Fibroblast of lung (primary cell): ENCODE results near the gene PHLDA1. TPM values are rescaled to one million over a fixed set of nuclear protein-coding genes. Genes with fewer than 3 reads are reported as not detected.

Source experiments
- DNase-seq, 2 donors: peaks; one replicate each; pipeline versions ENCODE4 v3.0.0 to v3.0.0-alpha.2; 2010; ENCODE audit warnings: low read depth in 2 of 2
- H2AFZ ChIP-seq: 2 replicates; pipeline ENCODE4 v1.5.1; 2012; ENCODE audit warnings: low read length, control low read depth, inconsistent platforms
- H3K27ac ChIP-seq: 2 replicates; pipeline ENCODE4 v1.5.1; 2011; ENCODE audit warnings: low read length, control low read depth; ENCODE audit not compliant: insufficient read depth
- H3K27me3 ChIP-seq: 2 replicates; pipeline ENCODE4 v1.5.1; 2011; ENCODE audit warnings: mild to moderate bottlenecking, low read length; ENCODE audit not compliant: control insufficient read depth, insufficient read depth
- H3K36me3 ChIP-seq: 2 replicates; pipeline ENCODE4 v1.5.1; 2011; ENCODE audit warnings: low read length; ENCODE audit not compliant: control insufficient read depth, insufficient read depth
- H3K4me1 ChIP-seq: 2 replicates; pipeline ENCODE4 v1.5.1; 2011; ENCODE audit warnings: low read length; ENCODE audit not compliant: control insufficient read depth, insufficient read depth; ENCODE audit errors: extremely low read depth
- H3K4me2 ChIP-seq: 2 replicates; pipeline ENCODE4 v1.5.1; 2011; ENCODE audit warnings: low read length, control low read depth; ENCODE audit not compliant: insufficient read depth; ENCODE audit errors: extremely low read depth
- H3K4me3 ChIP-seq, 4 experiments: fragments of 200-600 bp in 1 of 4; sonication (generic) in 1 of 4; replicated peaks in 1 of 4; 2 replicates each; pipeline ENCODE4 v1.5.1; 2011 to 2016; ENCODE audit warnings: low read length in 4 of 4, low read depth in 3 of 4, mild to moderate bottlenecking in 3 of 4, control low read depth in 2 of 4, inconsistent platforms in 1 of 4, mixed read lengths in 1 of 4; ENCODE audit not compliant: insufficient read depth in 1 of 4; ENCODE audit errors: control extremely low read depth in 1 of 4
- H3K79me2 ChIP-seq: 2 replicates; pipeline ENCODE4 v1.5.1; 2012; ENCODE audit warnings: mild to moderate bottlenecking, low read length, inconsistent platforms; ENCODE audit not compliant: control insufficient read depth, insufficient read depth
- H3K9ac ChIP-seq: 2 replicates; pipeline ENCODE4 v1.5.1; 2011; ENCODE audit warnings: mild to moderate bottlenecking, low read length, control low read depth; ENCODE audit not compliant: insufficient read depth
- H3K9me3 ChIP-seq: 2 replicates; pipeline ENCODE4 v1.5.1; 2012; ENCODE audit warnings: low read depth, low read length; ENCODE audit not compliant: control insufficient read depth, insufficient read depth
- H4K20me1 ChIP-seq: 2 replicates; pipeline ENCODE4 v1.5.1; 2011; ENCODE audit warnings: low read length; ENCODE audit not compliant: control insufficient read depth, insufficient read depth; ENCODE audit errors: extremely low read depth
- EZH2 ChIP-seq: IDR thresholded peaks from 2 replicates; pipeline ENCODE4 v1.5.1; 2012; ENCODE audit warnings: low read length, control low read depth, mild to moderate bottlenecking; ENCODE audit errors: missing control alignments
- polyA plus RNA-seq, 2 donors: library from polyadenylated mRNA; depleted of rRNA in 1 of 2; stranded (reverse) in 1 of 2; unstranded in 1 of 2; fragments of >200 nt; gene quantifications; 2 replicates each; pipeline ENCODE4 v1.2.1, GENCODE V29; 2011 to 2012; ENCODE audit warnings: missing spikeins in 1 of 2
- total RNA-seq: library from RNA; depleted of rRNA; stranded (reverse); fragments of >200 nt; gene quantifications from 2 replicates; pipeline ENCODE4 v1.2.1, GENCODE V29; 2014
- TF ChIP-seq, protein P1 (sequence below), 2 donors: IDR thresholded peaks in 1 of 2; conservative IDR thresholded peaks in 1 of 2; 1 replicate in 1 of 2; 2 replicates in 1 of 2; pipeline ENCODE4 v1.5.1; 2011 to 2012; ENCODE audit warnings: low read length in 2 of 2, control low read depth in 1 of 2, inconsistent platforms in 1 of 2, low read depth in 1 of 2, mild to moderate bottlenecking in 1 of 2

Gene PHLDA1
- total and polyA plus RNA-seq, 2 donors (not counting 1 experiment from before 2014, with no cell fraction given), result 48.1 to 252 TPM

DNA sequence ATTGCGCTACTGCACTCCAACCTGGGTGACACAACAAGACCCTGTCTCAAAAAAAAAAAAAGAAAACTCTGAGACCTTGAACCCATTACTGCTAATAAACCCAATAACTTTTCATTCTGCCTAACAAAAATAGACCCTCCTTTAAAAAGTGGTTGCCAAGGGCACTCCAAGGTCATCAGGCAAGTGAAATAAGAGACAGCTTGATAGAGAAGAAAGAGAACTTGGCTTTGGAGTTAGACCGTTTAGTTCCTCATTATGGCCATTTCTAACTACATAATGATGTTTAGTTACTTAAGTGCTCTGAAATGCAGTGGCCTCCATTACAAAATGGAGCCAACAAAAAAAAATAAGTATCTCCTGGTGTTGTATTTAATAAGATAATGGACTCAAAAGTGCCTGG is 55.9 kb downstream of the PHLDA1 start:
- Histone ChIP-seq H3K4me1 (peaks cover 30% of the 10 kb centered on the region), H3K4me3 (no peak overlapping the region), H3K4me2 (no peak overlapping the region), H3K27me3 (no peaks in the 10 kb centered on the region), H2AFZ (no peak overlapping the region), H3K9me3 (no peaks in the 10 kb centered on the region), H3K9ac (no peak overlapping the region), H3K79me2 (no peaks in the 10 kb centered on the region), H4K20me1 (no peaks in the 10 kb centered on the region), H3K27ac (peak overlapping the region; percentile 98), H3K36me3 (no peaks in the 10 kb centered on the region)
- TF ChIP-seq, protein P1, sequence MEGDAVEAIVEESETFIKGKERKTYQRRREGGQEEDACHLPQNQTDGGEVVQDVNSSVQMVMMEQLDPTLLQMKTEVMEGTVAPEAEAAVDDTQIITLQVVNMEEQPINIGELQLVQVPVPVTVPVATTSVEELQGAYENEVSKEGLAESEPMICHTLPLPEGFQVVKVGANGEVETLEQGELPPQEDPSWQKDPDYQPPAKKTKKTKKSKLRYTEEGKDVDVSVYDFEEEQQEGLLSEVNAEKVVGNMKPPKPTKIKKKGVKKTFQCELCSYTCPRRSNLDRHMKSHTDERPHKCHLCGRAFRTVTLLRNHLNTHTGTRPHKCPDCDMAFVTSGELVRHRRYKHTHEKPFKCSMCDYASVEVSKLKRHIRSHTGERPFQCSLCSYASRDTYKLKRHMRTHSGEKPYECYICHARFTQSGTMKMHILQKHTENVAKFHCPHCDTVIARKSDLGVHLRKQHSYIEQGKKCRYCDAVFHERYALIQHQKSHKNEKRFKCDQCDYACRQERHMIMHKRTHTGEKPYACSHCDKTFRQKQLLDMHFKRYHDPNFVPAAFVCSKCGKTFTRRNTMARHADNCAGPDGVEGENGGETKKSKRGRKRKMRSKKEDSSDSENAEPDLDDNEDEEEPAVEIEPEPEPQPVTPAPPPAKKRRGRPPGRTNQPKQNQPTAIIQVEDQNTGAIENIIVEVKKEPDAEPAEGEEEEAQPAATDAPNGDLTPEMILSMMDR (conservative IDR thresholded peaks at IDR 0.05 in 1 of 2, IDR thresholded peaks at IDR 0.05 in 1 of 2; ENCODE audit: low read depth in 1 of 2, low read length in 2 of 2), result no peak
- TF ChIP-seq EZH2, result no peak
- DNase-seq, result no peak

Other genes starting within 250 kb of the PHLDA1 start
- gene NAP1L1, start 52.9 kb upstream of the PHLDA1 start, total RNA-seq, result 275 and 299 TPM in 2 replicates
- 574 and 695 TPM in 2 replicates for gene NAP1L1, start 52.9 kb upstream of the PHLDA1 start, polyA plus RNA-seq